CD4-positive, alpha-beta T cell (primary cell): ENCODE results near the gene RIN3. TPM values are rescaled to one million over a fixed set of nuclear protein-coding genes. Genes with fewer than 3 reads are reported as not detected.

Experiments
- ATAC-seq: fragments of 200-7000 bp; cut with Tn5 transposase; one replicate; pipeline ENCODE4 v1.10.0; 2022; ENCODE audit warnings: mild to moderate bottlenecking; ENCODE audit not compliant: poor library complexity
- CTCF ChIA-PET: fragments of 350-600 bp; sonication (Branson Sonifier 250); formaldehyde crosslinking; loops from one replicate; lab custom pipeline; 2021; ENCODE audit warnings: antibody characterized with exemption, inconsistent platforms; lab: Charles Lee
- POLR2A ChIA-PET: fragments of 350-600 bp; sonication (Branson Sonifier 250); formaldehyde crosslinking; loops from one replicate; lab custom pipeline; 2021; ENCODE audit warnings: antibody characterized with exemption, inconsistent platforms; lab: Charles Lee
- DNase-seq, 14 experiments: peaks; one replicate each; pipeline ENCODE4 v3.0.0-alpha.2; 2013 to 2020; ENCODE audit warnings: mixed read lengths in 2 of 14
- H3K27ac ChIP-seq, 2 donors: one replicate each; pipeline versions ENCODE4 v1.5.1 to v1.7.0; 2013; ENCODE audit warnings: low read length in 2 of 2, low read depth in 1 of 2, mild to moderate bottlenecking in 1 of 2
- H3K27me3 ChIP-seq, 2 experiments: 1 replicate in 1 of 2; 2 replicates in 1 of 2; pipeline versions ENCODE4 v1.6.1 to v1.7.0; 2013; ENCODE audit warnings: low read length in 2 of 2, control low read depth in 1 of 2, mild to moderate bottlenecking in 1 of 2, moderate library complexity in 1 of 2; ENCODE audit not compliant: insufficient read depth in 2 of 2, control insufficient read depth in 1 of 2
- H3K36me3 ChIP-seq: one replicate; pipeline ENCODE4 v1.6.1; 2013; ENCODE audit warnings: low read length, control low read depth; ENCODE audit not compliant: insufficient read depth
- H3K4me1 ChIP-seq: one replicate; pipeline ENCODE4 v1.6.1; 2013; ENCODE audit warnings: low read length, control low read depth; ENCODE audit not compliant: insufficient read depth
- H3K4me3 ChIP-seq: one replicate; pipeline ENCODE4 v1.5.1; 2013; ENCODE audit warnings: mild to moderate bottlenecking, low read length, moderate library complexity
- H3K9me3 ChIP-seq, 2 experiments: 1 replicate in 1 of 2; 2 replicates in 1 of 2; pipeline versions ENCODE4 v1.6.1 to v1.7.0; 2013; ENCODE audit warnings: low read length in 2 of 2, mild to moderate bottlenecking in 2 of 2, control low read depth in 1 of 2, moderate library complexity in 1 of 2; ENCODE audit not compliant: control insufficient read depth in 1 of 2, insufficient read depth in 1 of 2
- H3K27ac Mint-ChIP-seq: one replicate; pipeline ENCODE4 v1.8.0; 2020; ENCODE audit warnings: mixed read lengths
- H3K27me3 Mint-ChIP-seq: one replicate; pipeline ENCODE4 v1.8.0; 2021; ENCODE audit warnings: mixed read lengths
- H3K36me3 Mint-ChIP-seq: one replicate; pipeline ENCODE4 v1.8.0; 2021; ENCODE audit warnings: low read depth, mixed read lengths
- H3K4me1 Mint-ChIP-seq: one replicate; pipeline ENCODE4 v1.8.0; 2021; ENCODE audit warnings: low read depth, mixed read lengths
- H3K4me3 Mint-ChIP-seq: one replicate; pipeline ENCODE4 v1.8.0; 2020; ENCODE audit warnings: mild to moderate bottlenecking, mixed read lengths
- H3K9me3 Mint-ChIP-seq: one replicate; pipeline ENCODE4 v1.8.0; 2020; ENCODE audit warnings: mixed read lengths
- CTCF ChIP-seq: fragments of 200-600 bp; IDR thresholded peaks from one replicate; pipeline ENCODE4 v1.8.0; 2022; ENCODE audit warnings: antibody characterized with exemption, mild to moderate bottlenecking
- intact Hi-C, 2 experiments: fragments of 100-400 bp; cut with DNase I in 1 of 2; cut with micrococcal nuclease in 1 of 2; formaldehyde crosslinking; loops; one replicate each; pipeline versions ENCODE4 v1.15.1 to v1.9.0; 2023 to 2025; cut with DNase I, micrococcal nuclease
- total RNA-seq, 174 experiments: library from RNA in 2 of 174; stranded (reverse) in 2 of 174; gene quantifications; one replicate each; pipeline ENCODE4 v1.2.3 and lab custom pipeline; 2021 to 2026

The RIN3 gene
- total RNA-seq, 2 experiments from 2014 or later = 67.9 to 72.2 TPM

- CTCF ChIA-PET = no interaction called here
- no peaks in the 10 kb centered on the region for H3K36me3 ChIP-seq
- H3K36me3 Mint-ChIP-seq = peaks cover 68% of the 10 kb centered on the region
Measured at GRCh38 chr14:92625213-92625612, 111.6 kb downstream of the RIN3 start.

GRCh38 chr14:92626041-92626440, 112.5 kb downstream of the RIN3 start:
- no peaks in the 10 kb centered on the region for H3K4me1 Mint-ChIP-seq
- peaks cover 25 to 34% of the 10 kb centered on the region in 2 experiments for H3K9me3 ChIP-seq
- H3K27ac ChIP-seq = no peak overlapping the region
- ChIA-PET CTCF (no interaction called here), POLR2A (no interaction called here)
- no peak overlapping the region for H3K4me3 ChIP-seq
- no peak overlapping the region for H3K4me3 Mint-ChIP-seq
- TF ChIP-seq CTCF = no peak
- ATAC-seq = no peak
- peaks cover 30% of the 10 kb centered on the region for H3K9me3 Mint-ChIP-seq
- H3K4me1 ChIP-seq = no peaks in the 10 kb centered on the region
- H3K36me3 ChIP-seq = no peaks in the 10 kb centered on the region
- H3K27me3 ChIP-seq = no peaks in the 10 kb centered on the region
- peaks cover 68% of the 10 kb centered on the region for H3K36me3 Mint-ChIP-seq
- intact Hi-C loops = no loop called here
- H3K27me3 Mint-ChIP-seq = no peaks in the 10 kb centered on the region
- no peak overlapping the region for H3K27ac Mint-ChIP-seq
- no peak for DNase-seq

More at GRCh38 chr14:92625213-92625612, 111.6 kb downstream of the RIN3 start:
- intact Hi-C loops = no loop called here
- no peaks in the 10 kb centered on the region for H3K27me3 ChIP-seq
- Mint-ChIP-seq H3K27ac (no peak overlapping the region), H3K4me3 (no peak overlapping the region), H3K27me3 (no peaks in the 10 kb centered on the region), H3K4me1 (no peaks in the 10 kb centered on the region), H3K9me3 (peaks cover 30% of the 10 kb centered on the region)
- no peaks in the 10 kb centered on the region for H3K4me1 ChIP-seq
- POLR2A ChIA-PET = no interaction called here
- no peak for TF ChIP-seq CTCF
- no peak overlapping the region for H3K4me3 ChIP-seq
- DNase-seq (no peak), ATAC-seq (no peak)
- no peak overlapping the region for H3K27ac ChIP-seq
- peaks cover 25 to 34% of the 10 kb centered on the region in 2 experiments for H3K9me3 ChIP-seq

GRCh38 chr14:92627707-92628215, 114.2 kb downstream of the RIN3 start:
- Histone ChIP-seq H3K36me3 (no peaks in the 10 kb centered on the region), H3K27me3 (no peaks in the 10 kb centered on the region), H3K9me3 (peaks cover 18 to 22% of the 10 kb centered on the region in 2 experiments), H3K4me3 (no peak overlapping the region), H3K4me1 (peaks cover 1% of the 10 kb centered on the region), H3K27ac (no peak overlapping the region)
- H3K27me3 Mint-ChIP-seq = no peaks in the 10 kb centered on the region
- intact Hi-C loops = no loop called here
- CTCF ChIA-PET = no interaction called here
- peaks cover 18% of the 10 kb centered on the region for H3K9me3 Mint-ChIP-seq
- no peak for ATAC-seq
- H3K4me1 Mint-ChIP-seq = peaks cover 4% of the 10 kb centered on the region
- no peak for TF ChIP-seq CTCF
- H3K27ac Mint-ChIP-seq = no peak overlapping the region
- H3K36me3 Mint-ChIP-seq = peaks cover 54% of the 10 kb centered on the region
- POLR2A ChIA-PET = no interaction called here
- DNase-seq = no peak
- no peak overlapping the region for H3K4me3 Mint-ChIP-seq
